HCT116 (cell line): ENCODE results near the gene CYRIA. TPM values are rescaled to one million over a fixed set of nuclear protein-coding genes. Genes with fewer than 3 reads are reported as not detected.

Source experiments
- ATAC-seq: fragments of 200-7000 bp; cut with Tn5 transposase; 2 replicates; pipeline ENCODE4 v1.9.1; 2020; ENCODE audit warnings: mild to moderate bottlenecking, moderate library complexity
- BruUV-seq: library from RNA; stranded (reverse); fragments of 400-500 nt; replicated peaks from 2 replicates; lab custom pipeline; 2021; lab: Mats Ljungman, UMichigan
- CTCF ChIA-PET: fragments of 300-600 bp; sonication (Branson Sonifier 250); formaldehyde crosslinking; loops from one replicate; lab custom pipeline; 2021; ENCODE audit warnings: antibody characterized with exemption; lab: Charles Lee
- POLR2A ChIA-PET: fragments of 300-600, 350-600 bp; sonication (Branson Sonifier 250); formaldehyde crosslinking; loops from one replicate; lab custom pipeline; 2021; ENCODE audit warnings: antibody characterized with exemption; lab: Charles Lee
- RAD21 ChIA-PET, 2 experiments: fragments of 300-600 bp; sonication (Branson Sonifier 250); formaldehyde crosslinking; loops; one replicate each; lab custom pipeline; 2023; ENCODE audit warnings: low total read pairs in 2 of 2; ENCODE audit not compliant: uncharacterized antibody in 2 of 2, unreplicated experiment in 2 of 2, low non-redundant PET in 1 of 2; lab: Charles Lee
- DNase-seq: peaks from one replicate; pipeline ENCODE4 v3.0.0-alpha.2; 2010; ENCODE audit warnings: low read depth, low spot score
- H2AFZ ChIP-seq: fragments of 200-600 bp; shearing (Covaris generic), sonication (generic); 2 replicates; pipeline ENCODE4 v1.6.1; 2017; ENCODE audit warnings: low read depth, mixed run types, mixed read lengths, antibody characterized with exemption, low read length; ENCODE audit not compliant: poor library complexity, severe bottlenecking
- H3K27ac ChIP-seq: 2 replicates; pipeline ENCODE4 v1.5.1; 2012; ENCODE audit warnings: low read depth, low read length
- H3K27me3 ChIP-seq: fragments of 200-600 bp; sonication (generic); 2 replicates; pipeline ENCODE4 v1.6.1; 2016; ENCODE audit warnings: mixed run types, low read length, mixed read lengths; ENCODE audit not compliant: insufficient read depth
- H3K36me3 ChIP-seq, 2 experiments: fragments of 200-500 bp in 1 of 2; fragments of 200-600 bp in 1 of 2; sonication (Bioruptor generic) in 1 of 2; sonication (generic) in 1 of 2; 2 replicates each; pipeline versions ENCODE4 v1.5.1 to v1.6.1; 2014 to 2016; ENCODE audit warnings: low read length in 2 of 2, inconsistent platforms in 1 of 2, mixed read lengths in 1 of 2, mixed run types in 1 of 2; ENCODE audit not compliant: insufficient read depth in 2 of 2, control insufficient read depth in 1 of 2
- H3K4me1 ChIP-seq, 2 experiments: fragments of 200-600 bp in 1 of 2; sonication (generic) in 1 of 2; 2 replicates each; pipeline versions ENCODE4 v1.5.1 to v1.6.1; 2012 to 2017; ENCODE audit warnings: low read length in 2 of 2, inconsistent platforms in 1 of 2, mild to moderate bottlenecking in 1 of 2, mixed read lengths in 1 of 2, mixed run types in 1 of 2, moderate library complexity in 1 of 2; ENCODE audit not compliant: insufficient read depth in 2 of 2, control insufficient read depth in 1 of 2
- H3K4me2 ChIP-seq: fragments of 200-600 bp; sonication (generic); 2 replicates; pipeline ENCODE4 v1.6.1; 2017; ENCODE audit warnings: mixed run types, low read length, mixed read lengths
- H3K4me3 ChIP-seq, 2 experiments: fragments of 200-600 bp in 1 of 2; sonication (generic) in 1 of 2; replicated peaks in 1 of 2; 2 replicates each; pipeline ENCODE4 v1.5.1; 2011 to 2016; ENCODE audit warnings: low read length in 2 of 2, control low read depth in 1 of 2, low read depth in 1 of 2, mild to moderate bottlenecking in 1 of 2, mixed read lengths in 1 of 2, mixed run types in 1 of 2
- H3K79me2 ChIP-seq: fragments of 200-600 bp; sonication (generic); 2 replicates; pipeline ENCODE4 v1.6.1; 2017; ENCODE audit warnings: mild to moderate bottlenecking, mixed run types, low read length, moderate library complexity, mixed read lengths; ENCODE audit not compliant: insufficient read depth
- H3K9ac ChIP-seq: fragments of 200-600 bp; sonication (generic); 2 replicates; pipeline ENCODE4 v1.6.1; 2016; ENCODE audit warnings: low read length, mixed read lengths
- H3K9me2 ChIP-seq: fragments of 200-600 bp; sonication (generic), shearing (Covaris generic); 2 replicates; pipeline ENCODE4 v1.6.1; 2017; ENCODE audit warnings: mixed run types, mild to moderate bottlenecking, moderate library complexity; ENCODE audit not compliant: insufficient read depth
- H3K9me3 ChIP-seq, 2 experiments: fragments of 200-500 bp in 1 of 2; fragments of 200-600 bp in 1 of 2; sonication (Bioruptor generic) in 1 of 2; sonication (generic) in 1 of 2; 2 replicates each; pipeline ENCODE4 v1.6.1; 2014 to 2017; ENCODE audit warnings: low read length in 2 of 2, mixed read lengths in 2 of 2, inconsistent platforms in 1 of 2, low read depth in 1 of 2, mild to moderate bottlenecking in 1 of 2, mixed run types in 1 of 2, moderate library complexity in 1 of 2; ENCODE audit not compliant: control insufficient read depth in 1 of 2, insufficient read depth in 1 of 2
- H4K20me1 ChIP-seq: fragments of 200-600 bp; sonication (generic), shearing (Covaris generic); 2 replicates; pipeline ENCODE4 v1.6.1; 2017; ENCODE audit warnings: mixed run types, mild to moderate bottlenecking, moderate library complexity; ENCODE audit not compliant: insufficient read depth
- CBX3 ChIP-seq: IDR thresholded peaks from 2 replicates; pipeline ENCODE4 v1.6.1; 2012; ENCODE audit warnings: low read depth
- CEBPB ChIP-seq: IDR thresholded peaks from 2 replicates; pipeline ENCODE4 v1.6.1; 2012; ENCODE audit warnings: low read depth
- EGR1 ChIP-seq: IDR thresholded peaks from 2 replicates; pipeline ENCODE4 v1.6.1; 2012; ENCODE audit warnings: low read depth
- ELF1 ChIP-seq: IDR thresholded peaks from 2 replicates; pipeline ENCODE4 v1.6.1; 2012; ENCODE audit warnings: low read depth, borderline replicate concordance
- EZH2phosphoT487 ChIP-seq: fragments of 200-600 bp; IDR thresholded peaks from 2 replicates; pipeline ENCODE4 v1.6.1; 2018; ENCODE audit warnings: antibody characterized with exemption, borderline replicate concordance
- POLR2A ChIP-seq: IDR thresholded peaks from 2 replicates; pipeline ENCODE4 v1.7.0; 2011; ENCODE audit warnings: borderline replicate concordance; ENCODE audit not compliant: insufficient read depth, insufficient read length; ENCODE audit errors: extremely low read depth
- SP1 ChIP-seq: IDR thresholded peaks from 2 replicates; pipeline ENCODE4 v1.6.1; 2012; ENCODE audit warnings: low read depth
- SRF ChIP-seq: IDR thresholded peaks from 2 replicates; pipeline ENCODE4 v1.6.1; 2012; ENCODE audit warnings: low read depth
- TCF7L2 ChIP-seq: IDR thresholded peaks from 2 replicates; pipeline ENCODE4 v1.7.0; 2011; ENCODE audit warnings: borderline replicate concordance, inconsistent platforms; ENCODE audit not compliant: insufficient read depth, insufficient read length; ENCODE audit errors: extremely low read depth
- YY1 ChIP-seq: IDR thresholded peaks from 2 replicates; pipeline ENCODE4 v1.6.1; 2011; ENCODE audit warnings: low read length, low read depth, moderate library complexity, mild to moderate bottlenecking; ENCODE audit not compliant: insufficient replicate concordance; ENCODE audit errors: extremely low read depth
- ZFX ChIP-seq: fragments of 450-650 bp; IDR thresholded peaks from 2 replicates; pipeline ENCODE4 v1.6.1; 2017
- ZNF274 ChIP-seq: fragments of 200-500 bp; sonication (Bioruptor generic); IDR thresholded peaks from 2 replicates; pipeline ENCODE4 v1.6.1; 2014; ENCODE audit warnings: mild to moderate bottlenecking, low read depth, low read length, inconsistent platforms
- intact Hi-C: fragments of 100-400 bp; cut with micrococcal nuclease; formaldehyde crosslinking; loops from 2 replicates; pipeline ENCODE4 v1.10.0; 2022
- total RNA-seq: library from RNA; stranded (reverse); gene quantifications from one replicate; pipeline ENCODE4 v1.2.1, GENCODE V29; 2021; ENCODE audit not compliant: unreplicated experiment
- TF ChIP-seq, protein P1 (sequence below): IDR thresholded peaks from 2 replicates; pipeline ENCODE4 v1.6.1; 2011; ENCODE audit warnings: mild to moderate bottlenecking, low read length, moderate library complexity; ENCODE audit not compliant: insufficient replicate concordance; ENCODE audit errors: extremely low read depth
- TF ChIP-seq, protein P2 (sequence below): IDR thresholded peaks from 2 replicates; pipeline ENCODE4 v1.6.1; 2012; ENCODE audit warnings: low read depth
- TF ChIP-seq, protein P3 (sequence below): IDR thresholded peaks from 2 replicates; pipeline ENCODE4 v1.6.1; 2012

Gene CYRIA
- total RNA-seq, 1 experiment from 2014 or later, result 0.44 TPM

DNA sequence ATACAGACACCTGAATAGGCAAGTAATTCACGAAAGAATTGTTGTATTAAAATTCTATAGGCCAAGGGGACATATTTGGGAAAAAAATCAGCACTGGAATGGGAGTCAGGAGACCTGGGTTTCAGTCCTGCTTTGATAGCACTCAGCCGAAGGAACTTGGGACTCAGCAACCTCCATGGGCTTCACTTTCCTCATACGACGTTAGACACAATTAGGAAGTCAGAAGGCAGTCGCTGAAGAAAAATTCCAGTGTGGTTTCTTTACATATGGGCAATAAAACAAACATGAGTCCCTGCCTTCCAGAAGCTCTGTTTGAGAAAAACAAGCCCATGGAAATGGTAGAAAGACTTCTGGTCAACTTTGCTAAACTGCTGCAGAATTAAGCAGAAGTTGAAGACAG lies 15.1 kb upstream of the CYRIA start:
- H3K9me2 ChIP-seq, result no peaks in the 10 kb centered on the region
- H3K9ac ChIP-seq, result no peak overlapping the region
- ChIA-PET RAD21 (no interaction called here), POLR2A (no interaction called here), CTCF (no interaction called here)
- DNase-seq (no peak), ATAC-seq (no peak)
- no TSS peak for BruUV-seq
- no peaks in the 10 kb centered on the region for H4K20me1 ChIP-seq
- H3K4me2 ChIP-seq, result no peak overlapping the region
- TF ChIP-seq YY1 (no peak), ZFX (no peak), ELF1 (no peak), ZNF274 (no peak), SP1 (no peak), TCF7L2 (no peak), POLR2A (no peak), EZH2phosphoT487 (no peak), CEBPB (no peak), SRF (no peak), CBX3 (no peak), EGR1 (no peak)
- TF ChIP-seq, protein P1, sequence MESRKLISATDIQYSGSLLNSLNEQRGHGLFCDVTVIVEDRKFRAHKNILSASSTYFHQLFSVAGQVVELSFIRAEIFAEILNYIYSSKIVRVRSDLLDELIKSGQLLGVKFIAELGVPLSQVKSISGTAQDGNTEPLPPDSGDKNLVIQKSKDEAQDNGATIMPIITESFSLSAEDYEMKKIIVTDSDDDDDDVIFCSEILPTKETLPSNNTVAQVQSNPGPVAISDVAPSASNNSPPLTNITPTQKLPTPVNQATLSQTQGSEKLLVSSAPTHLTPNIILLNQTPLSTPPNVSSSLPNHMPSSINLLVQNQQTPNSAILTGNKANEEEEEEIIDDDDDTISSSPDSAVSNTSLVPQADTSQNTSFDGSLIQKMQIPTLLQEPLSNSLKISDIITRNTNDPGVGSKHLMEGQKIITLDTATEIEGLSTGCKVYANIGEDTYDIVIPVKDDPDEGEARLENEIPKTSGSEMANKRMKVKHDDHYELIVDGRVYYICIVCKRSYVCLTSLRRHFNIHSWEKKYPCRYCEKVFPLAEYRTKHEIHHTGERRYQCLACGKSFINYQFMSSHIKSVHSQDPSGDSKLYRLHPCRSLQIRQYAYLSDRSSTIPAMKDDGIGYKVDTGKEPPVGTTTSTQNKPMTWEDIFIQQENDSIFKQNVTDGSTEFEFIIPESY, result no peak
- TF ChIP-seq, protein P2, sequence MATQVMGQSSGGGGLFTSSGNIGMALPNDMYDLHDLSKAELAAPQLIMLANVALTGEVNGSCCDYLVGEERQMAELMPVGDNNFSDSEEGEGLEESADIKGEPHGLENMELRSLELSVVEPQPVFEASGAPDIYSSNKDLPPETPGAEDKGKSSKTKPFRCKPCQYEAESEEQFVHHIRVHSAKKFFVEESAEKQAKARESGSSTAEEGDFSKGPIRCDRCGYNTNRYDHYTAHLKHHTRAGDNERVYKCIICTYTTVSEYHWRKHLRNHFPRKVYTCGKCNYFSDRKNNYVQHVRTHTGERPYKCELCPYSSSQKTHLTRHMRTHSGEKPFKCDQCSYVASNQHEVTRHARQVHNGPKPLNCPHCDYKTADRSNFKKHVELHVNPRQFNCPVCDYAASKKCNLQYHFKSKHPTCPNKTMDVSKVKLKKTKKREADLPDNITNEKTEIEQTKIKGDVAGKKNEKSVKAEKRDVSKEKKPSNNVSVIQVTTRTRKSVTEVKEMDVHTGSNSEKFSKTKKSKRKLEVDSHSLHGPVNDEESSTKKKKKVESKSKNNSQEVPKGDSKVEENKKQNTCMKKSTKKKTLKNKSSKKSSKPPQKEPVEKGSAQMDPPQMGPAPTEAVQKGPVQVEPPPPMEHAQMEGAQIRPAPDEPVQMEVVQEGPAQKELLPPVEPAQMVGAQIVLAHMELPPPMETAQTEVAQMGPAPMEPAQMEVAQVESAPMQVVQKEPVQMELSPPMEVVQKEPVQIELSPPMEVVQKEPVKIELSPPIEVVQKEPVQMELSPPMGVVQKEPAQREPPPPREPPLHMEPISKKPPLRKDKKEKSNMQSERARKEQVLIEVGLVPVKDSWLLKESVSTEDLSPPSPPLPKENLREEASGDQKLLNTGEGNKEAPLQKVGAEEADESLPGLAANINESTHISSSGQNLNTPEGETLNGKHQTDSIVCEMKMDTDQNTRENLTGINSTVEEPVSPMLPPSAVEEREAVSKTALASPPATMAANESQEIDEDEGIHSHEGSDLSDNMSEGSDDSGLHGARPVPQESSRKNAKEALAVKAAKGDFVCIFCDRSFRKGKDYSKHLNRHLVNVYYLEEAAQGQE, result no peak
- TF ChIP-seq, protein P3, sequence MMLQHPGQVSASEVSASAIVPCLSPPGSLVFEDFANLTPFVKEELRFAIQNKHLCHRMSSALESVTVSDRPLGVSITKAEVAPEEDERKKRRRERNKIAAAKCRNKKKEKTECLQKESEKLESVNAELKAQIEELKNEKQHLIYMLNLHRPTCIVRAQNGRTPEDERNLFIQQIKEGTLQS, result no peak
- no peak overlapping the region for H3K27ac ChIP-seq
- H3K27me3 ChIP-seq, result peaks cover 19% of the 10 kb centered on the region
- H3K4me3 ChIP-seq, result no peak overlapping the region
- no peaks in the 10 kb centered on the region for H3K4me1 ChIP-seq
- no peaks in the 10 kb centered on the region for H3K9me3 ChIP-seq
- no peak overlapping the region for H2AFZ ChIP-seq
- no peaks in the 10 kb centered on the region for H3K79me2 ChIP-seq
- intact Hi-C loops, result no loop called here
- H3K36me3 ChIP-seq, result no peaks in the 10 kb centered on the region
